ENCODE results near the gene CCDC126.

- TF ChIP-seq CTCF (IDR thresholded peaks at IDR 0.05) (no peak), POLR2A (IDR thresholded peaks at IDR 0.05) (no peak)
These were observed 18.1 kb downstream of the CCDC126 start for GRCh38 chr7:23615331-23615730.
